Naive thymus-derived CD4-positive, alpha-beta T cell (primary cell): Measurements from ENCODE around the gene DYSF. TPM values are rescaled to one million over a fixed set of nuclear protein-coding genes. Genes with fewer than 3 reads are reported as not detected.

Experiments used
- ATAC-seq: fragments of 150-1000 bp; cut with Tn5 transposase; 2 replicates; pipeline ENCODE4 v1.10.0; 2021; ENCODE audit warnings: mild to moderate bottlenecking, moderate library complexity
- CTCF ChIA-PET: fragments of 350-600 bp; sonication (Branson Sonifier 250); formaldehyde crosslinking; loops from one replicate; lab custom pipeline; 2021; ENCODE audit warnings: antibody characterized with exemption; lab: Charles Lee
- POLR2A ChIA-PET: fragments of 350-600 bp; sonication (Branson Sonifier 250); formaldehyde crosslinking; loops from one replicate; lab custom pipeline; 2021; ENCODE audit warnings: antibody characterized with exemption, inconsistent platforms; lab: Charles Lee
- DNase-seq, 9 donors: peaks; one replicate each; pipeline versions ENCODE4 v3.0.0 to v3.0.0-alpha.2; 2020 to 2022; ENCODE audit warnings: mixed read lengths in 1 of 9
- H3K27ac ChIP-seq: one replicate; pipeline ENCODE4 v1.7.0; 2013; ENCODE audit warnings: mild to moderate bottlenecking, low read depth, low read length, moderate library complexity
- H3K27me3 ChIP-seq, 2 donors: one replicate each; pipeline ENCODE4 v1.7.0; 2013; ENCODE audit warnings: low read length in 2 of 2, mild to moderate bottlenecking in 2 of 2, moderate library complexity in 2 of 2; ENCODE audit not compliant: control insufficient read depth in 2 of 2, insufficient read depth in 2 of 2
- H3K36me3 ChIP-seq, 3 experiments: 1 replicate in 2 of 3; 2 replicates in 1 of 3; pipeline ENCODE4 v1.7.0; 2013; ENCODE audit warnings: low read length in 3 of 3, mild to moderate bottlenecking in 3 of 3, moderate library complexity in 1 of 3; ENCODE audit not compliant: insufficient read depth in 3 of 3, control insufficient read depth in 2 of 3
- H3K4me1 ChIP-seq, 2 donors: one replicate each; pipeline ENCODE4 v1.7.0; 2013; ENCODE audit warnings: low read length in 2 of 2, mild to moderate bottlenecking in 2 of 2, moderate library complexity in 1 of 2; ENCODE audit not compliant: control insufficient read depth in 2 of 2, insufficient read depth in 2 of 2
- H3K4me3 ChIP-seq: 2 replicates; pipeline ENCODE4 v1.7.0; 2013; ENCODE audit warnings: mild to moderate bottlenecking, low read length
- H3K9me3 ChIP-seq, 3 experiments: 1 replicate in 2 of 3; 2 replicates in 1 of 3; pipeline ENCODE4 v1.7.0; 2013; ENCODE audit warnings: low read length in 3 of 3; ENCODE audit not compliant: control insufficient read depth in 2 of 3
- H3K27ac Mint-ChIP-seq, 9 donors: one replicate each; pipeline ENCODE4 v1.8.0; 2020 to 2022; ENCODE audit warnings: mixed read lengths in 9 of 9, mild to moderate bottlenecking in 8 of 9, moderate library complexity in 5 of 9, inconsistent platforms in 2 of 9
- H3K27me3 Mint-ChIP-seq, 5 donors: one replicate each; pipeline ENCODE4 v1.8.0; 2021 to 2022; ENCODE audit warnings: mixed read lengths in 5 of 5, mild to moderate bottlenecking in 1 of 5
- H3K36me3 Mint-ChIP-seq, 5 donors: one replicate each; pipeline ENCODE4 v1.8.0; 2020 to 2022; ENCODE audit warnings: mixed read lengths in 5 of 5, mild to moderate bottlenecking in 3 of 5, inconsistent platforms in 1 of 5
- H3K4me1 Mint-ChIP-seq, 7 donors: one replicate each; pipeline ENCODE4 v1.8.0; 2020 to 2022; ENCODE audit warnings: mixed read lengths in 7 of 7, mild to moderate bottlenecking in 3 of 7, inconsistent platforms in 1 of 7
- H3K4me3 Mint-ChIP-seq, 10 donors: one replicate each; pipeline ENCODE4 v1.8.0; 2020 to 2022; ENCODE audit warnings: mild to moderate bottlenecking in 10 of 10, mixed read lengths in 10 of 10, moderate library complexity in 6 of 10, inconsistent platforms in 2 of 10
- H3K9me3 Mint-ChIP-seq, 11 donors: one replicate each; pipeline ENCODE4 v1.8.0; 2020 to 2022; ENCODE audit warnings: mixed read lengths in 11 of 11, mild to moderate bottlenecking in 4 of 11, inconsistent platforms in 1 of 11, moderate library complexity in 1 of 11
- intact Hi-C, 2 donors: fragments of 100-400 bp; cut with micrococcal nuclease; formaldehyde crosslinking; loops; one replicate each; pipeline ENCODE4 v1.15.1; 2023
- polyA plus RNA-seq, 2 donors: library from polyadenylated mRNA; unstranded; fragments of 300-500 nt; fragmentation: Illumina TruSeq; gene quantifications; one replicate each; pipeline ENCODE4 v1.2.3, GENCODE V29; 2021
- total RNA-seq, 6 experiments: library from RNA in 5 of 6; stranded (reverse) in 5 of 6; gene quantifications; 1 replicate in 5 of 6; 2 replicates in 1 of 6; pipeline ENCODE4 v1.2.3 and lab custom pipeline; 2021 to 2026

The DYSF gene
- total and polyA plus RNA-seq, 7 experiments from 2014 or later: 0.14 to 28.2 (median 0.32) TPM; not detected in 2

DNA sequence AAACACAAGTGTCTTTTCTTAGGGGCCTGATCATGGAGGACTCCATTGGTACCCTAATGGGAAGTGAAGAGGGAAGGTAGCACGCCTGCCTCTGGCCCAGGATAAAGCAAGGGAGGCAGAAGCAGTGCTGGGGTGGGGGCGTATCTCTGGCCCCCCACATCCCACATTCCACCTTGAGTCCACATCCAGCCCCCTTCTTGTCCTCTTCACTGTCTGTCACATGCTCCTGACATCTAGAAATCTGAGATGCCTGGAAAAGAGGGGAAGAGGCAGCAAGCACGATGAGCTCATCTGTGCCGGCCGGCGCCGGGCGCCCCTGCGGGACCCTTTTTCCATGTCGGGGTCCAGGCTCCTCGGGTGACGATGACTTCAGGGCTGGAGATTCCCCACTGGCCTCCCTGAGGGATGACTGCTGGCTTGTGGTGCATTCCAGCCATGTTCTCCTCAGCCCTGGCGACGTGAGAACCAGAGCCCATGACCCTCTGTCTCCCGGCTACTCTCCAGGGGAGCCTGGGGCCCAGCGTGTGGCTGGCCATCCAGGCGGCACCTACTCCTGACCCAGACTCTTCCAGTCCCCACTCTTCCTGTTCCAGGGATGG is 277.5 kb downstream of the DYSF start:
- Mint-ChIP-seq H3K4me3 (no peak overlapping the region), H3K27me3 (peaks cover 0 to 27% (median 23%) of the 10 kb centered on the region in 5 donors), H3K27ac (no peak overlapping the region), H3K36me3 (peaks cover 0 to 9% (median 0%) of the 10 kb centered on the region in 5 donors), H3K4me1 (no peaks in the 10 kb centered on the region), H3K9me3 (peaks cover 0 to 16% (median 2%) of the 10 kb centered on the region in 11 donors)
- ChIA-PET POLR2A (no interaction called here), CTCF (no interaction called here)
- Histone ChIP-seq H3K27ac (no peak overlapping the region), H3K4me1 (no peaks in the 10 kb centered on the region), H3K4me3 (no peak overlapping the region), H3K9me3 (no peaks in the 10 kb centered on the region), H3K27me3 (peaks cover 0 to 3% of the 10 kb centered on the region in 2 donors), H3K36me3 (no peaks in the 10 kb centered on the region)
- intact Hi-C loops: no loop called here
- ATAC-seq (no peak), DNase-seq (no peak)

GRCh38 chr2:71734620-71735019 is 281.3 kb downstream of the DYSF start:
- Histone ChIP-seq H3K27me3 (peaks cover 0 to 3% of the 10 kb centered on the region in 2 donors), H3K36me3 (no peaks in the 10 kb centered on the region), H3K27ac (no peak overlapping the region), H3K9me3 (no peaks in the 10 kb centered on the region), H3K4me3 (no peak overlapping the region), H3K4me1 (no peaks in the 10 kb centered on the region)
- Mint-ChIP-seq H3K4me1 (no peaks in the 10 kb centered on the region), H3K27ac (no peak overlapping the region), H3K36me3 (peaks cover 0 to 9% (median 0%) of the 10 kb centered on the region in 5 donors), H3K9me3 (peaks cover 0 to 16% (median 5%) of the 10 kb centered on the region in 11 donors), H3K27me3 (peaks cover 0 to 40% (median 34%) of the 10 kb centered on the region in 5 donors), H3K4me3 (no peak overlapping the region)
- DNase-seq (no peak), ATAC-seq (no peak)
- POLR2A ChIA-PET: no interaction called here
- intact Hi-C loops: no loop called here
- CTCF ChIA-PET: no interaction called here

DNA sequence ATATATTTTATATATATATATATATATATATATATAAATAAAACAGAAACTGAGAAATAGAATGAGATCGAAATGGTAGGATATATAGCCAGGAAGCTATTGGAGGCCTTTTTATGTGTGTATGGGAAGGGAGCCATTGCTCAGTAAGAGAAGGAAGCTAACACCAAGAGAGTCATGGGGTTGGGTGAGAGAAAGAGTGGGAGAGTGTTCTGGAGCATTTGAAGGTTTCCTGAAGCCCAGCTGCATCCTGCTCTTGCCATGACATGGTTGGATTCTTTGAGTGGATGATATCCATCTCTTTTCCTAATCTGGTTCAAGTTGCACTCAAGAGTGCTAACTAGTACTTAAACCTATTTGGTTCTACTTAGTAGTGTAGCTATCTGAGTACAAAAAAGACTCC is 282.3 kb downstream of the DYSF start:
- ATAC-seq (no peak), DNase-seq (no peak)
- Mint-ChIP-seq H3K27me3 (peaks cover 0 to 43% (median 40%) of the 10 kb centered on the region in 5 donors), H3K9me3 (peaks cover 0 to 16% (median 6%) of the 10 kb centered on the region in 11 donors), H3K4me3 (no peak overlapping the region), H3K27ac (no peak overlapping the region), H3K4me1 (no peaks in the 10 kb centered on the region), H3K36me3 (peaks cover 0 to 9% (median 0%) of the 10 kb centered on the region in 5 donors)
- Histone ChIP-seq H3K4me1 (no peaks in the 10 kb centered on the region), H3K36me3 (no peaks in the 10 kb centered on the region), H3K27me3 (peaks cover 0 to 3% of the 10 kb centered on the region in 2 donors), H3K27ac (no peak overlapping the region), H3K4me3 (no peak overlapping the region), H3K9me3 (no peaks in the 10 kb centered on the region)
- intact Hi-C loops: no loop called here
- ChIA-PET CTCF (no interaction called here), POLR2A (no interaction called here)

Other genes starting within 250 kb of the DYSF start
- 10 to 100 TPM in 2 of 5 experiments, 1 to 10 TPM in 3; 1.3 to 14.1 (median 5.0) TPM for gene PAIP2B, start 226.5 kb upstream of the DYSF start, total RNA-seq
- gene PAIP2B, start 226.5 kb upstream of the DYSF start, polyA plus RNA-seq: 1 to 10 TPM; 2.0 to 2.8 TPM
- 100 to 1,000 TPM; 113 to 204 (median 121) TPM for gene ZNF638, start 121.8 kb upstream of the DYSF start, total RNA-seq
- gene ZNF638, start 121.8 kb upstream of the DYSF start, polyA plus RNA-seq: 10 to 100 TPM; 57.6 to 72.7 TPM